ENCODE results near the gene B3GAT1.

DNA sequence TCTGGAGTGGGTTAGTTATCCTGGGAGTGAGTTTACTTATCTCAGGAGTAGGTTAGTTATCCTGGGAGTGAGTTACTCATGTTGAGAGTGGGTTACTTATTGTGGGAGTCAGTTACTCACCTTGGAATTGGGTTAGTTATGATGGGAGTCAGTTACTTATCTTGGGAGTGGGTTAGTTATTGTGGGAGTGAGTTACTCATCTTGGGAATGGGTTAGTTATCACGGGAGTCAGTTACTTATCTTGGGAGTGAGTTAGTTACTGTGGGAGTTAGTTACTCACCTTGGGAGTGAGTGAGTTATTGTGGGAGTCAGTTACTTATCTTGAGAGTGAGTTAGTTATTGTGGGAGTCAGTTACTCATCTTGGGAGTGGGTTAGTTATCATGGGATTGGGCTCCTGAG is 49.6 kb upstream of the B3GAT1 start:
- TF ChIP-seq TCF7 (IDR thresholded peaks at IDR 0.05; ENCODE audit: low read depth) = no peak
- no peak for TF ChIP-seq NFE2 (CRISPR knock-in tag; IDR thresholded peaks at IDR 0.05)
- no peak for TF ChIP-seq CTCF (CRISPR knock-in tag; IDR thresholded peaks at IDR 0.05)
- TF ChIP-seq, protein P1, sequence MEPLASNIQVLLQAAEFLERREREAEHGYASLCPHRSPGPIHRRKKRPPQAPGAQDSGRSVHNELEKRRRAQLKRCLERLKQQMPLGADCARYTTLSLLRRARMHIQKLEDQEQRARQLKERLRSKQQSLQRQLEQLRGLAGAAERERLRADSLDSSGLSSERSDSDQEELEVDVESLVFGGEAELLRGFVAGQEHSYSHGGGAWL (CRISPR knock-in tag; IDR thresholded peaks at IDR 0.05) = no peak
- TF ChIP-seq, protein P2, sequence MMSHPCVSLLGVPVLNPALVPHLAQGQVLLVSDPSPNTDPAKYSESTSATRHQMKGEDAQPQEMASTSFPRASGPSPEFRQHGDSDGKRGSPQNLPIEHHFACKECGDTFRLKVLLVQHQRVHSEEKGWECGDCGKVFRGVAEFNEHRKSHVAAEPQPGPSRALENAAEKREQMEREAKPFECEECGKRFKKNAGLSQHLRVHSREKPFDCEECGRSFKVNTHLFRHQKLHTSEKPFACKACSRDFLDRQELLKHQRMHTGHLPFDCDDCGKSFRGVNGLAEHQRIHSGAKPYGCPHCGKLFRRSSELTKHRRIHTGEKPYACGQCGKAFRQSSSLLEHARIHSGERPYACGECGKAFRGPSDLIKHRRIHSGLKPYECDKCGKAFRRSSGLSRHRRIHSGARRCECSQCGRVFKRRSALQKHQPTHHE (CRISPR knock-in tag; IDR thresholded peaks at IDR 0.05; ENCODE audit: borderline replicate concordance) = no peak
- TF ChIP-seq ZNF276 (CRISPR knock-in tag; IDR thresholded peaks at IDR 0.05; ENCODE audit: low read depth) = no peak
- TF ChIP-seq FOXM1 (CRISPR knock-in tag; IDR thresholded peaks at IDR 0.05) = no peak
- no peak for TF ChIP-seq SP4 (CRISPR knock-in tag; IDR thresholded peaks at IDR 0.05)
- TF ChIP-seq RELA (CRISPR knock-in tag; IDR thresholded peaks at IDR 0.05) = no peak
- TF ChIP-seq, protein P3, sequence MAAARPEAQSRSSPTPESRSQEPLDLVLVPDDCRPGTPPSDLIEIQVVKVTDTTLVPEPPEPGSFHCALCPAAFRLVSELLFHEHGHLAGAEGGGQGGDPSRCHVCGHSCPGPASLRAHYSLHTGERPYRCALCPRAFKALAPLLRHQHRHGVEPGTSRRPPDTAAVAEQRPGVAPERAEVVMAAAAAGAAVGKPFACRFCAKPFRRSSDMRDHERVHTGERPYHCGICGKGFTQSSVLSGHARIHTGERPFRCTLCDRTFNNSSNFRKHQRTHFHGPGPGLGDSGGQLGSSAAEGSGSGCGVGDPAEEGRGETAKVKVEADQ (CRISPR knock-in tag; IDR thresholded peaks at IDR 0.05; ENCODE audit: borderline replicate concordance) = no peak
- TF ChIP-seq ZNF883 (CRISPR knock-in tag; IDR thresholded peaks at IDR 0.05; ENCODE audit: not compliant biosample characterization) = no peak
